K562 (cell line): ENCODE measurements around the gene CCNO. TPM values are rescaled to one million over a fixed set of nuclear protein-coding genes. Genes with fewer than 3 reads are reported as not detected.

Experiments
- ARNT ChIP-seq, 2 experiments: fragments of 450-650 bp; IDR thresholded peaks; 2 replicates each; pipeline ENCODE4 v1.6.1; 2016; ENCODE audit warnings: mild to moderate bottlenecking in 1 of 2
- ILK ChIP-seq: fragments of 450-650 bp; IDR thresholded peaks from 2 replicates; pipeline ENCODE4 v1.6.1; 2016; ENCODE audit warnings: missing genetic modification characterization, low read depth, mild to moderate bottlenecking, missing compliant biosample characterization, moderate library complexity, borderline replicate concordance
- KLF16 ChIP-seq: IDR thresholded peaks from 2 replicates; pipeline ENCODE4 v1.6.1; 2016; ENCODE audit warnings: antibody characterized with exemption
- KLF6 ChIP-seq: fragments of 250-450 bp; sonication (Bioruptor Pico); IDR thresholded peaks from 2 replicates; pipeline ENCODE4 v1.4.0; 2020; ENCODE audit warnings: mild to moderate bottlenecking, moderate library complexity, borderline replicate concordance
- NR2C1 ChIP-seq, 2 experiments: fragments of 450-650 bp; IDR thresholded peaks; 2 replicates each; pipeline ENCODE4 v1.6.1; 2017; ENCODE audit warnings: mild to moderate bottlenecking in 2 of 2, antibody characterized with exemption in 1 of 2, inconsistent platforms in 1 of 2, missing compliant biosample characterization in 1 of 2, missing genetic modification characterization in 1 of 2
- RB1 ChIP-seq: fragments of 450-650 bp; IDR thresholded peaks from 2 replicates; pipeline ENCODE4 v1.6.1; 2017; ENCODE audit warnings: low read depth, mild to moderate bottlenecking
- SMAD4 ChIP-seq: fragments of 250-450 bp; sonication (Bioruptor Pico); conservative IDR thresholded peaks from 2 replicates; pipeline ENCODE4 v1.8.0; 2021; ENCODE audit warnings: inconsistent platforms, mild to moderate bottlenecking, moderate library complexity
- SNIP1 ChIP-seq: fragments of 450-650 bp; IDR thresholded peaks from 2 replicates; pipeline ENCODE4 v1.7.1; 2017; ENCODE audit warnings: low read depth, mild to moderate bottlenecking
- TARDBP ChIP-seq: fragments of 450-650 bp; IDR thresholded peaks from 2 replicates; pipeline ENCODE4 v1.6.1; 2016
- ZNF311 ChIP-seq: fragments of 250-450 bp; sonication (Bioruptor Pico); IDR thresholded peaks from 2 replicates; pipeline ENCODE4 v1.4.0; 2020; ENCODE audit warnings: mild to moderate bottlenecking, moderate library complexity
- ZNF316 ChIP-seq: fragments of 450-650 bp; IDR thresholded peaks from 2 replicates; pipeline ENCODE4 v1.6.1; 2016
- ZNF780A ChIP-seq: fragments of 250-450 bp; sonication (Bioruptor Pico); IDR thresholded peaks from 2 replicates; pipeline ENCODE4 v1.5.0; 2021; ENCODE audit warnings: mild to moderate bottlenecking
- polyA plus RNA-seq, 8 experiments: library from polyadenylated mRNA; depleted of rRNA in 4 of 8; stranded (reverse) in 5 of 8; unstranded in 3 of 8; fragments of >200 nt; fragmentation: Nextera tagmentation in 2 of 8; fragmentation: Illumina TruSeq in 1 of 8; extraction: Ambion mirVana in 2 of 8; extraction: Trizol in 1 of 8; gene quantifications; 2 replicates each; pipeline versions ENCODE4 v1.2.1 to v1.2.3, GENCODE V29; 2011 to 2014; ENCODE audit warnings: inconsistent platforms in 1 of 8, missing spikeins in 1 of 8
- total RNA-seq, 7 experiments: library from RNA; depleted of rRNA in 6 of 7; stranded (reverse); fragments of >200 nt in 6 of 7; fragmentation: Illumina TruSeq in 2 of 7; extraction: Trizol in 2 of 7; gene quantifications; 2 replicates each; pipeline versions ENCODE4 v1.2.1 to v1.2.3, GENCODE V29; 2011 to 2021; ENCODE audit warnings: low replicate concordance in 1 of 7
- TF ChIP-seq, protein P1 (sequence below): sonication (generic); formaldehyde crosslinking; IDR thresholded peaks from 2 replicates; pipeline ENCODE4 v1.4.0; 2020; ENCODE audit warnings: mild to moderate bottlenecking, missing genetic modification reagents
- TF ChIP-seq, protein P2 (sequence below): conservative IDR thresholded peaks from 2 replicates; pipeline ENCODE4 v1.6.1; 2011; ENCODE audit warnings: low read depth, mild to moderate bottlenecking, low read length; ENCODE audit not compliant: control insufficient read depth
- TF ChIP-seq, protein P3 (sequence below): fragments of 450-650 bp; IDR thresholded peaks from 2 replicates; pipeline ENCODE4 v1.6.1; 2016; ENCODE audit warnings: low read depth, mild to moderate bottlenecking, moderate library complexity
- TF ChIP-seq, protein P4 (sequence below): fragments of 250-450 bp; sonication (Bioruptor Pico); IDR thresholded peaks from 2 replicates; pipeline ENCODE4 v1.5.0; 2022; ENCODE audit warnings: mild to moderate bottlenecking
- TF ChIP-seq, protein P5 (sequence below), 2 experiments: fragments of 250-450 bp in 1 of 2; fragments of 450-650 bp in 1 of 2; sonication (Bioruptor Pico) in 1 of 2; IDR thresholded peaks; 2 replicates each; pipeline versions ENCODE4 v1.6.1 to v1.8.0; 2016 to 2021; ENCODE audit warnings: mild to moderate bottlenecking in 2 of 2, moderate library complexity in 2 of 2, missing compliant biosample characterization in 1 of 2, missing genetic modification characterization in 1 of 2

Gene CCNO
- total and polyA plus RNA-seq, 9 of the 15 experiments (the other 6 are each of a cell fraction or from before 2014, with no cell fraction given), result 0.08 to 3.1 (median 0.29) TPM

DNA sequence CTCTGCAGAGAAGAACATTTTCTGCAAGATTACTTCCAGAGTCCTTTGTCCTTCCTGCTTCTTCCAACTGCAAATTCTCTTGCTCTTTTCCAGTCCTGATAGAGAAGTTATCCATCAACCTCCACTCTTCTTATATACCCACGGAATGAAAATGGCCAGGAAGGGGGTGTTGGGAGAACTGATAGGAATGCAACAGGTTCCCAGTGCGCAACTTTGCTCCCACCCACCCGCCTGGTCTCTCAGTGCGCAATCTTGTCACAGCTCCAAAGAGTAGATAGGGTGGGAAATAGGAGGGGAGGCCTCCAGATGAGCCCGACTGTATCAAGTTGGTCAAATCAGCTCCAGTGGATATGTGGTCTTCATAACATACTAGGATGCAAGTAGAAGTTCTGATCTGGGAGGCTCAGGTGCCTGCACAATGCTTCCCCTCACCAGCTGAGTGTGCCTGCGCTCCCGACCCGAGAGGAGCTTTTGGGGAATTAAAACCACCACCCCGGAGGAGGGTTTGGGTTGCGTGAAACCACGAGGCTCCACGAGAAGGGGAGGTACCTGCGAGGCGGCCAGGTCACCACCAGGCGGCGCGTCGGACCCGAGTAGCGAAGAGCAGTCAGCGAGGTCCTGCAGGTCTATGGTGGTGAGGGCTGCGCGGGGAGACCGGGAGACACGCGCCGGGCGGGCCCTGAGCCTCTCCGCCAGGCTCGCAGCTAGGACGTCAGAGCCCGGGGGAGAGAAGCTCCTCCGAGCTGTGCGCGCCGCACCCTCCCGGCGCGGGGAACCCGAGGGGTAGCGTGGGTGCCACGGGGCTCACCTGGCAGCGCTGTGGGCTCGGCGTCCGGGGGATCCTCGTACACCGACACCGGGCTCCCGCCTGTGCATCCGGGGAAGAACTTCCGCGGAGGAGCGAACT lies 7.1 kb downstream of the CCNO start (continued):
- peak; percentile 71; the same call in 1 of the 2 replicates for TF ChIP-seq RB1
- TF ChIP-seq, protein P1, sequence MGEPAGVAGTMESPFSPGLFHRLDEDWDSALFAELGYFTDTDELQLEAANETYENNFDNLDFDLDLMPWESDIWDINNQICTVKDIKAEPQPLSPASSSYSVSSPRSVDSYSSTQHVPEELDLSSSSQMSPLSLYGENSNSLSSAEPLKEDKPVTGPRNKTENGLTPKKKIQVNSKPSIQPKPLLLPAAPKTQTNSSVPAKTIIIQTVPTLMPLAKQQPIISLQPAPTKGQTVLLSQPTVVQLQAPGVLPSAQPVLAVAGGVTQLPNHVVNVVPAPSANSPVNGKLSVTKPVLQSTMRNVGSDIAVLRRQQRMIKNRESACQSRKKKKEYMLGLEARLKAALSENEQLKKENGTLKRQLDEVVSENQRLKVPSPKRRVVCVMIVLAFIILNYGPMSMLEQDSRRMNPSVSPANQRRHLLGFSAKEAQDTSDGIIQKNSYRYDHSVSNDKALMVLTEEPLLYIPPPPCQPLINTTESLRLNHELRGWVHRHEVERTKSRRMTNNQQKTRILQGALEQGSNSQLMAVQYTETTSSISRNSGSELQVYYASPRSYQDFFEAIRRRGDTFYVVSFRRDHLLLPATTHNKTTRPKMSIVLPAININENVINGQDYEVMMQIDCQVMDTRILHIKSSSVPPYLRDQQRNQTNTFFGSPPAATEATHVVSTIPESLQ, result 0 out of 2 replicates have a peak, but pooled peaks have one; percentile 44
- no peak; the same call in 1 of the 2 replicates for TF ChIP-seq SNIP1
- TF ChIP-seq NR2C1 (IDR thresholded peaks at IDR 0.05), result no peak
- TF ChIP-seq NR2C1 (tag; IDR thresholded peaks at IDR 0.05), result peak; percentile 58; the same call in 1 of the 2 replicates
- no peak for TF ChIP-seq ARNT (IDR thresholded peaks at IDR 0.05)
- TF ChIP-seq, protein P2, sequence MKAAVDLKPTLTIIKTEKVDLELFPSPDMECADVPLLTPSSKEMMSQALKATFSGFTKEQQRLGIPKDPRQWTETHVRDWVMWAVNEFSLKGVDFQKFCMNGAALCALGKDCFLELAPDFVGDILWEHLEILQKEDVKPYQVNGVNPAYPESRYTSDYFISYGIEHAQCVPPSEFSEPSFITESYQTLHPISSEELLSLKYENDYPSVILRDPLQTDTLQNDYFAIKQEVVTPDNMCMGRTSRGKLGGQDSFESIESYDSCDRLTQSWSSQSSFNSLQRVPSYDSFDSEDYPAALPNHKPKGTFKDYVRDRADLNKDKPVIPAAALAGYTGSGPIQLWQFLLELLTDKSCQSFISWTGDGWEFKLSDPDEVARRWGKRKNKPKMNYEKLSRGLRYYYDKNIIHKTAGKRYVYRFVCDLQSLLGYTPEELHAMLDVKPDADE, result no peak
- TF ChIP-seq, protein P3, sequence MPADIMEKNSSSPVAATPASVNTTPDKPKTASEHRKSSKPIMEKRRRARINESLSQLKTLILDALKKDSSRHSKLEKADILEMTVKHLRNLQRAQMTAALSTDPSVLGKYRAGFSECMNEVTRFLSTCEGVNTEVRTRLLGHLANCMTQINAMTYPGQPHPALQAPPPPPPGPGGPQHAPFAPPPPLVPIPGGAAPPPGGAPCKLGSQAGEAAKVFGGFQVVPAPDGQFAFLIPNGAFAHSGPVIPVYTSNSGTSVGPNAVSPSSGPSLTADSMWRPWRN, result no peak
- 0 out of 2 replicates have a peak, but pooled peaks have one; percentile 24 for TF ChIP-seq KLF16
- TF ChIP-seq, protein P4, sequence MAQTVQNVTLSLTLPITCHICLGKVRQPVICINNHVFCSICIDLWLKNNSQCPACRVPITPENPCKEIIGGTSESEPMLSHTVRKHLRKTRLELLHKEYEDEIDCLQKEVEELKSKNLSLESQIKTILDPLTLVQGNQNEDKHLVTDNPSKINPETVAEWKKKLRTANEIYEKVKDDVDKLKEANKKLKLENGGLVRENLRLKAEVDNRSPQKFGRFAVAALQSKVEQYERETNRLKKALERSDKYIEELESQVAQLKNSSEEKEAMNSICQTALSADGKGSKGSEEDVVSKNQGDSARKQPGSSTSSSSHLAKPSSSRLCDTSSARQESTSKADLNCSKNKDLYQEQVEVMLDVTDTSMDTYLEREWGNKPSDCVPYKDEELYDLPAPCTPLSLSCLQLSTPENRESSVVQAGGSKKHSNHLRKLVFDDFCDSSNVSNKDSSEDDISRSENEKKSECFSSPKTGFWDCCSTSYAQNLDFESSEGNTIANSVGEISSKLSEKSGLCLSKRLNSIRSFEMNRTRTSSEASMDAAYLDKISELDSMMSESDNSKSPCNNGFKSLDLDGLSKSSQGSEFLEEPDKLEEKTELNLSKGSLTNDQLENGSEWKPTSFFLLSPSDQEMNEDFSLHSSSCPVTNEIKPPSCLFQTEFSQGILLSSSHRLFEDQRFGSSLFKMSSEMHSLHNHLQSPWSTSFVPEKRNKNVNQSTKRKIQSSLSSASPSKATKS, result no peak
- TF ChIP-seq ZNF780A (CRISPR knock-in tag), result no peak
- no peak for TF ChIP-seq KLF6 (CRISPR knock-in tag)
- TF ChIP-seq TARDBP, result no peak
- no peak for TF ChIP-seq ILK
- TF ChIP-seq, protein P5, sequence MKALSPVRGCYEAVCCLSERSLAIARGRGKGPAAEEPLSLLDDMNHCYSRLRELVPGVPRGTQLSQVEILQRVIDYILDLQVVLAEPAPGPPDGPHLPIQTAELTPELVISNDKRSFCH (CRISPR knock-in tag; IDR thresholded peaks at IDR 0.05), result no peak
- TF ChIP-seq, protein P5 (tag; IDR thresholded peaks at IDR 0.05), result no peak
- TF ChIP-seq ZNF316, result no peak
- TF ChIP-seq SMAD4, result 0 out of 2 replicates have a peak, but pooled peaks have one; percentile 7
- TF ChIP-seq ZNF311 (CRISPR knock-in tag), result no peak
